HepG2 (cell line): Measurements from ENCODE around the gene PANK2. TPM values are rescaled to one million over a fixed set of nuclear protein-coding genes. Genes with fewer than 3 reads are reported as not detected.

ENCODE experiments used
- BRCA1 ChIP-seq: sonication (generic); formaldehyde crosslinking; IDR thresholded peaks from 2 replicates; pipeline ENCODE4 v1.4.0; 2020; ENCODE audit warnings: missing genetic modification reagents
- EZH2 ChIP-seq: conservative IDR thresholded peaks from 2 replicates; pipeline ENCODE4 v1.6.1; 2012; ENCODE audit warnings: mild to moderate bottlenecking, low read depth, low read length, moderate library complexity
- FOXP4 ChIP-seq: sonication (generic); formaldehyde crosslinking; IDR thresholded peaks from 2 replicates; pipeline ENCODE4 v1.4.0; 2020; ENCODE audit warnings: missing genetic modification reagents
- IKZF4 ChIP-seq: sonication (generic); formaldehyde crosslinking; IDR thresholded peaks from 2 replicates; pipeline ENCODE4 v1.5.1; 2020; ENCODE audit warnings: borderline replicate concordance, mild to moderate bottlenecking, low read depth, missing genetic modification reagents; ENCODE audit errors: not compliant biosample characterization
- KDM6A ChIP-seq: IDR thresholded peaks from 2 replicates; pipeline ENCODE4 v1.6.1; 2016; ENCODE audit warnings: low read depth
- MIER2 ChIP-seq: IDR thresholded peaks from 2 replicates; pipeline ENCODE4 v1.6.1; 2016; ENCODE audit warnings: missing biosample characterization, missing genetic modification reagents
- NCOA2 ChIP-seq: sonication (generic); formaldehyde crosslinking; IDR thresholded peaks from 2 replicates; pipeline ENCODE4 v1.8.0; 2022; ENCODE audit warnings: inconsistent platforms
- RBM22 ChIP-seq: fragments of 200-400 bp; formaldehyde crosslinking; optimal IDR thresholded peaks from 2 replicates; pipeline ENCODE3; 2017; ENCODE audit warnings: mild to moderate bottlenecking, low read length, moderate library complexity
- SCMH1 ChIP-seq: sonication (generic); formaldehyde crosslinking; IDR thresholded peaks from 2 replicates; pipeline ENCODE4 v1.9.0; 2021; ENCODE audit warnings: missing genetic modification reagents, mild to moderate bottlenecking, borderline replicate concordance
- TCF7 ChIP-seq: sonication (generic); IDR thresholded peaks from 2 replicates; pipeline ENCODE4 v1.6.1; 2016; ENCODE audit warnings: antibody characterized with exemption, low read depth
- TRIM24 ChIP-seq: sonication (generic); formaldehyde crosslinking; IDR thresholded peaks from 2 replicates; pipeline ENCODE4 v1.8.0; 2022; ENCODE audit warnings: mild to moderate bottlenecking, missing genetic modification reagents
- U2AF1 ChIP-seq: fragments of 200-400 bp; formaldehyde crosslinking; optimal IDR thresholded peaks from 2 replicates; pipeline ENCODE3; 2017; ENCODE audit warnings: mild to moderate bottlenecking, low read depth, low read length
- ZNF12 ChIP-seq: sonication (generic); formaldehyde crosslinking; IDR thresholded peaks from 2 replicates; pipeline ENCODE4 v1.5.0; 2020; ENCODE audit warnings: missing genetic modification reagents
- ZNF235 ChIP-seq: sonication (generic); formaldehyde crosslinking; IDR thresholded peaks from 2 replicates; pipeline ENCODE4 v1.8.1; 2023; ENCODE audit warnings: mild to moderate bottlenecking, missing genetic modification reagents, borderline replicate concordance
- ZNF318 ChIP-seq: sonication (generic); formaldehyde crosslinking; IDR thresholded peaks from 2 replicates; pipeline ENCODE4 v1.4.0; 2020; ENCODE audit warnings: mild to moderate bottlenecking, missing genetic modification reagents
- ZNF530 ChIP-seq: sonication (generic); formaldehyde crosslinking; IDR thresholded peaks from 2 replicates; pipeline ENCODE4 v1.5.0; 2020; ENCODE audit warnings: low read depth, mild to moderate bottlenecking, missing genetic modification reagents
- ZNF556 ChIP-seq: sonication (generic); formaldehyde crosslinking; IDR thresholded peaks from 2 replicates; pipeline ENCODE4 v1.4.0; 2020; ENCODE audit warnings: mild to moderate bottlenecking, missing genetic modification reagents, borderline replicate concordance
- ZNF670 ChIP-seq: sonication (generic); formaldehyde crosslinking; IDR thresholded peaks from 2 replicates; pipeline ENCODE4 v1.8.0; 2022; ENCODE audit warnings: mild to moderate bottlenecking, missing genetic modification reagents, borderline replicate concordance
- ZNF678 ChIP-seq: sonication (generic); formaldehyde crosslinking; IDR thresholded peaks from 2 replicates; pipeline ENCODE4 v1.4.0; 2020; ENCODE audit warnings: mild to moderate bottlenecking, missing genetic modification reagents
- ZNF75D ChIP-seq: sonication (generic); formaldehyde crosslinking; IDR thresholded peaks from 2 replicates; pipeline ENCODE4 v1.8.1; 2023; ENCODE audit warnings: missing genetic modification reagents, mild to moderate bottlenecking, borderline replicate concordance
- polyA plus RNA-seq, 8 experiments: library from polyadenylated mRNA; depleted of rRNA in 3 of 8; stranded (reverse) in 7 of 8; unstranded in 1 of 8; fragments of >200 nt; fragmentation: Illumina TruSeq in 4 of 8; extraction: Trizol in 4 of 8; gene quantifications; 2 replicates each; pipeline versions ENCODE4 v1.2.1 to v1.2.3, GENCODE V29; 2011 to 2016; ENCODE audit warnings: low read depth in 4 of 8, missing spikeins in 1 of 8, mixed read lengths in 1 of 8; ENCODE audit not compliant: insufficient read depth in 1 of 8
- total RNA-seq, 5 experiments: library from RNA; depleted of rRNA; stranded (reverse); fragments of >200 nt; fragmentation: Illumina TruSeq; extraction: Trizol; gene quantifications; 2 replicates each; pipeline ENCODE4 v1.2.3, GENCODE V29; 2016; ENCODE audit warnings: low read depth in 1 of 5

The PANK2 gene
- total and polyA plus RNA-seq, 2 of the 13 experiments (the other 11 are each of a cell fraction or from before 2014, with no cell fraction given) = 39.2 to 123 TPM

- peak; percentile 79 for TF ChIP-seq ZNF318 (CRISPR knock-in tag)
- 0 out of 2 replicates have a peak, but pooled peaks have one; percentile 88 for TF ChIP-seq ZNF670 (CRISPR knock-in tag)
- TF ChIP-seq ZNF530 (CRISPR knock-in tag) = no peak
- no peak for TF ChIP-seq ZNF75D (CRISPR knock-in tag)
- TF ChIP-seq KDM6A (CRISPR knock-in tag) = 0 out of 2 replicates have a peak, but pooled peaks have one; percentile 35
- peak; percentile 80 for TF ChIP-seq MIER2 (CRISPR knock-in tag)
- TF ChIP-seq ZNF235 (CRISPR knock-in tag) = no peak; the same call in 1 of the 2 replicates
- no peak for TF ChIP-seq EZH2
- TF ChIP-seq ZNF556 (CRISPR knock-in tag) = peak; percentile 89; the same call in 1 of the 2 replicates
- 0 out of 2 replicates have a peak, but pooled peaks have one; percentile 56 for TF ChIP-seq ZNF12 (CRISPR knock-in tag)
- no peak for TF ChIP-seq TRIM24 (CRISPR knock-in tag)
- peak; percentile 41 for TF ChIP-seq FOXP4
- TF ChIP-seq NCOA2 (CRISPR knock-in tag) = peak; percentile 54
- no peak for TF ChIP-seq BRCA1
- TF ChIP-seq RBM22 = peak; percentile 81
- TF ChIP-seq IKZF4 = peak; percentile 63
- no peak for TF ChIP-seq U2AF1
- TF ChIP-seq ZNF678 = peak; percentile 82; the same call in 1 of the 2 replicates
- no peak for TF ChIP-seq SCMH1
- no peak; the same call in 1 of the 2 replicates for TF ChIP-seq TCF7
These were observed at the start of gene PANK2 (continued) for GRCh38 chr20:3888622-3889488.
